DOHH2 (cell line): Measurements from ENCODE around the gene INHA.

Experiments
- H3F3A ChIP-seq: fragments of 200-600 bp; sonication (generic), shearing (Covaris generic); 2 replicates; pipeline ENCODE4 v1.6.0; 2016; ENCODE audit warnings: antibody characterized with exemption, mild to moderate bottlenecking; ENCODE audit not compliant: control insufficient read depth, insufficient read depth
- H3K27ac ChIP-seq: fragments of 200-600 bp; sonication (generic); 2 replicates; pipeline ENCODE4 v1.5.1; 2014; ENCODE audit warnings: low read depth, mild to moderate bottlenecking, low read length, moderate library complexity
- H3K27me3 ChIP-seq: fragments of 200-600 bp; sonication (generic); 2 replicates; pipeline ENCODE4 v1.6.1; 2014; ENCODE audit warnings: mild to moderate bottlenecking, low read length, mixed read lengths; ENCODE audit not compliant: control insufficient read depth
- H3K36me3 ChIP-seq: fragments of 200-600 bp; sonication (generic); 2 replicates; pipeline ENCODE4 v1.6.1; 2014; ENCODE audit warnings: mild to moderate bottlenecking, low read length, moderate library complexity, mixed read lengths; ENCODE audit not compliant: control insufficient read depth
- H3K4me1 ChIP-seq: fragments of 200-600 bp; sonication (generic); 2 replicates; pipeline ENCODE4 v1.6.1; 2014; ENCODE audit warnings: mild to moderate bottlenecking, low read length, mixed read lengths; ENCODE audit not compliant: control insufficient read depth
- H3K4me2 ChIP-seq: fragments of 200-600 bp; sonication (generic); 2 replicates; pipeline ENCODE4 v1.6.0; 2014; ENCODE audit warnings: mild to moderate bottlenecking, low read length, moderate library complexity
- H3K4me3 ChIP-seq: fragments of 200-600 bp; sonication (generic); 2 replicates; pipeline ENCODE4 v1.5.1; 2014; ENCODE audit warnings: mild to moderate bottlenecking, low read length, mixed read lengths
- H3K79me2 ChIP-seq: fragments of 200-600 bp; sonication (generic); 2 replicates; pipeline ENCODE4 v1.6.1; 2014; ENCODE audit warnings: mild to moderate bottlenecking, low read length, mixed read lengths; ENCODE audit not compliant: control insufficient read depth
- H3K9me2 ChIP-seq: fragments of 200-600 bp; sonication (generic); replicated peaks from 2 replicates; pipeline ENCODE4 v1.6.1; 2014; ENCODE audit warnings: mild to moderate bottlenecking, low read length, mixed read lengths; ENCODE audit not compliant: control insufficient read depth
- H3K9me3 ChIP-seq: fragments of 200-600 bp; sonication (generic); 2 replicates; pipeline ENCODE4 v1.6.1; 2014; ENCODE audit warnings: antibody characterized with exemption, low read length, mixed read lengths; ENCODE audit not compliant: control insufficient read depth, insufficient read depth
- H4K20me1 ChIP-seq: fragments of 200-600 bp; sonication (generic); 2 replicates; pipeline ENCODE4 v1.6.0; 2014; ENCODE audit warnings: low read depth, mild to moderate bottlenecking, antibody characterized with exemption, low read length, moderate library complexity; ENCODE audit not compliant: control insufficient read depth, insufficient read depth
- EZH2phosphoT487 ChIP-seq: fragments of 200-600 bp; sonication (generic); IDR thresholded peaks from 2 replicates; pipeline ENCODE4 v1.6.1; 2017; ENCODE audit warnings: borderline replicate concordance, mild to moderate bottlenecking, antibody characterized with exemption, low read length, moderate library complexity, mixed read lengths
- TF ChIP-seq, protein P1 (sequence below): fragments of 200-600 bp; sonication (generic); IDR thresholded peaks from one replicate; pipeline ENCODE4 v1.5.1; 2014; ENCODE audit warnings: antibody characterized with exemption, mild to moderate bottlenecking, low read depth, low read length; ENCODE audit not compliant: poor library complexity, severe bottlenecking

INHA gene

GRCh38 chr2:219621935-219622334, 49.8 kb downstream of the INHA start:
- Histone ChIP-seq H3K9me2 (no peaks in the 10 kb centered on the region), H3K9me3 (no peaks in the 10 kb centered on the region), H3K27ac (no peak overlapping the region), H3K36me3 (no peaks in the 10 kb centered on the region), H3K79me2 (no peaks in the 10 kb centered on the region), H4K20me1 (no peaks in the 10 kb centered on the region), H3F3A (no peaks in the 10 kb centered on the region), H3K4me1 (no peaks in the 10 kb centered on the region), H3K4me2 (no peak overlapping the region), H3K27me3 (peaks cover 20% of the 10 kb centered on the region), H3K4me3 (no peak overlapping the region)
- TF ChIP-seq EZH2phosphoT487 = no peak
- TF ChIP-seq, protein P1, sequence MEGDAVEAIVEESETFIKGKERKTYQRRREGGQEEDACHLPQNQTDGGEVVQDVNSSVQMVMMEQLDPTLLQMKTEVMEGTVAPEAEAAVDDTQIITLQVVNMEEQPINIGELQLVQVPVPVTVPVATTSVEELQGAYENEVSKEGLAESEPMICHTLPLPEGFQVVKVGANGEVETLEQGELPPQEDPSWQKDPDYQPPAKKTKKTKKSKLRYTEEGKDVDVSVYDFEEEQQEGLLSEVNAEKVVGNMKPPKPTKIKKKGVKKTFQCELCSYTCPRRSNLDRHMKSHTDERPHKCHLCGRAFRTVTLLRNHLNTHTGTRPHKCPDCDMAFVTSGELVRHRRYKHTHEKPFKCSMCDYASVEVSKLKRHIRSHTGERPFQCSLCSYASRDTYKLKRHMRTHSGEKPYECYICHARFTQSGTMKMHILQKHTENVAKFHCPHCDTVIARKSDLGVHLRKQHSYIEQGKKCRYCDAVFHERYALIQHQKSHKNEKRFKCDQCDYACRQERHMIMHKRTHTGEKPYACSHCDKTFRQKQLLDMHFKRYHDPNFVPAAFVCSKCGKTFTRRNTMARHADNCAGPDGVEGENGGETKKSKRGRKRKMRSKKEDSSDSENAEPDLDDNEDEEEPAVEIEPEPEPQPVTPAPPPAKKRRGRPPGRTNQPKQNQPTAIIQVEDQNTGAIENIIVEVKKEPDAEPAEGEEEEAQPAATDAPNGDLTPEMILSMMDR = no peak

DNA sequence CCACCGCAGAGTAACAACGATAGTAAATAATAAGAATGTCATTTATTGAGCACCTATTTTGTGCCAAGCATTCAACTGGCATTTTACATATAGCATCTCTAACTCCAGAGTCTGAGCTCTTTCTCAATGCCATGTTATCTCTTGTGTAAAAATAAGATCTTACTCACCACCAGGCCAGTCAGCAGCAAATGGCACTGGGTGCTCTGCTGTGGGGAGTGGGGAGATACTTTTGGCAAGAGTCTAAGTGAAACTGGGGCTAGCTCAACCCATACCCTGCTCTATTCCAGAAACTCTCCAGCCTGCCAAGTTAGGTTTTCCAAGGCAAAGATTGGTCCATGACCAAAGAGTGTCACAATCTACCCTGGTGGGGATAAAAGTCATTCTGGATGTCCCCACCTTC, 50.4 kb downstream of the INHA start:
- no peaks in the 10 kb centered on the region for H3K79me2 ChIP-seq
- TF ChIP-seq EZH2phosphoT487 = no peak
- TF ChIP-seq, protein P1 = no peak

DNA sequence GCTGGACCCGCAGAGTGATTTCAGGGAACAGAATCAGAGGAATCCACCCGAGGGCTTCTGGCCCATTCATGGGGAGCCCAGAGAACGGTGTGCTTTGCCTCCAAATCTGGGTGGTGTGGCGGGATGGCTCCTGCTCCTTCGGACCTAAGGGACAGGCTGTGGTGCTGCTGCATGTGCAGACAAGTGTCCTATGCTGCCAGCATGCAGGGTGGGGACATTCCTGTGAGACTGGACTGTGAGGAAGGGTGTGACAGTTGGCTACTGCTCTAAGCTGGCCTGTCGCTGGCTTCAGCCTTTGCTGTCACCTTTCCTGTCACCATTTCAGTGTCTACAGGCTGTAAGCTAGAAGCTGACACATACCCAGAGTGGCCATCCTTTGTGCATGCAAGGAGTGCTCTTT, 52.5 kb downstream of the INHA start:
- no peak overlapping the region for H3K4me2 ChIP-seq
- no peaks in the 10 kb centered on the region for H3K36me3 ChIP-seq
- no peaks in the 10 kb centered on the region for H3F3A ChIP-seq
- TF ChIP-seq, protein P1 = no peak
- TF ChIP-seq EZH2phosphoT487 = no peak
- no peaks in the 10 kb centered on the region for H3K9me3 ChIP-seq
- H3K27ac ChIP-seq = no peak overlapping the region
- H3K4me3 ChIP-seq = no peak overlapping the region
- peaks cover 31% of the 10 kb centered on the region for H3K27me3 ChIP-seq
- no peaks in the 10 kb centered on the region for H4K20me1 ChIP-seq
- no peaks in the 10 kb centered on the region for H3K79me2 ChIP-seq
- H3K4me1 ChIP-seq = no peaks in the 10 kb centered on the region
- no peaks in the 10 kb centered on the region for H3K9me2 ChIP-seq

More for the DNA sequence above, 50.4 kb downstream of the INHA start:
- peaks cover 23% of the 10 kb centered on the region for H3K27me3 ChIP-seq
- no peaks in the 10 kb centered on the region for H3K9me3 ChIP-seq
- H3K4me3 ChIP-seq = no peak overlapping the region
- H3K9me2 ChIP-seq = no peaks in the 10 kb centered on the region
- no peaks in the 10 kb centered on the region for H4K20me1 ChIP-seq
- no peaks in the 10 kb centered on the region for H3F3A ChIP-seq
- no peak overlapping the region for H3K4me2 ChIP-seq
- no peak overlapping the region for H3K27ac ChIP-seq
- no peaks in the 10 kb centered on the region for H3K4me1 ChIP-seq
- H3K36me3 ChIP-seq = no peaks in the 10 kb centered on the region

DNA sequence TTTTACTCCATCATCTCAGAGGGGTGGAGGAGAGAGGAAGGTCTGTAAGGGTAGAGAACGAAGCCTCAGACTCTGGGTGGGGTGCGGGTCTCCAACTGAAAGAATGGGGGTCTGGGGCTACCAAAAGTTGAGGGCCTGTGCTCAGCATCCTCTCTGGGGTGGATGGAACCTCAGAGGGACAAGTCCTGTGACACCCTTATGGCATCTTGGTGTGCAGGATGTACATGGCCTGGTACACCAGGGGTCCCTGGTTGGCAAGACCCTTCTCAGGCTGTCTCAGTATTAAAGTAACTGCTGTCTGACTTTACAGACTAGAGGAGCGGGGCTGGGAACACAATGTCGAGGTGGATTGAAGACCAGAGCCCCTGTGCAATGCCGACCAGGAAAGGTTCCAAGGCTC, 53.1 kb downstream of the INHA start:
- H3K9me2 ChIP-seq = no peaks in the 10 kb centered on the region
- no peaks in the 10 kb centered on the region for H3K9me3 ChIP-seq
- no peaks in the 10 kb centered on the region for H3K36me3 ChIP-seq
- H4K20me1 ChIP-seq = no peaks in the 10 kb centered on the region
- no peak overlapping the region for H3K4me3 ChIP-seq
- H3K27ac ChIP-seq = no peak overlapping the region
- H3K79me2 ChIP-seq = no peaks in the 10 kb centered on the region
- peaks cover 31% of the 10 kb centered on the region for H3K27me3 ChIP-seq
- no peaks in the 10 kb centered on the region for H3F3A ChIP-seq
- TF ChIP-seq EZH2phosphoT487 = no peak
- H3K4me2 ChIP-seq = no peak overlapping the region
- no peaks in the 10 kb centered on the region for H3K4me1 ChIP-seq
